Adipose tissue (tissue), 3 donors: ENCODE results near the gene COQ10A. TPM values are rescaled to one million over a fixed set of nuclear protein-coding genes. Genes with fewer than 3 reads are reported as not detected.

ENCODE experiments used
- H3K27ac ChIP-seq: one replicate; pipeline ENCODE4 v1.5.1; 2013; ENCODE audit warnings: low read depth, low read length
- WGBS, 3 donors: extraction: QIAGEN DNeasy Blood & Tissue Kit; methylation state at CpG; one replicate each; pipeline ENCODE4 v1.1.7; 2013; 5-methylcytosine and 5-hydroxymethylcytosine counted together
- polyA plus RNA-seq, 3 donors: library from polyadenylated mRNA; stranded (reverse); fragments of 200-250 nt; gene quantifications; one replicate each; pipeline ENCODE4 v1.2.3, GENCODE V29; 2013
- donor health status: healthy with polysubstance abuse.
- donor health status: Bipolar disorder and iron deficiency.
- donor health status: healthy.

The COQ10A gene
- polyA plus RNA-seq, 3 donors, result 8.5 to 11.6 (median 11.1) TPM

GRCh38 chr12:56300644-56301464, 34.1 kb downstream of the COQ10A start:
- 33 to 46% (median 34%) methylated on average over 21 of the region's 21 CpGs for WGBS, 3 donors
- peak overlapping the region; percentile 71 for H3K27ac ChIP-seq

- H3K27ac ChIP-seq, result no peak overlapping the region
- WGBS, 3 donors, result 93 to 94% (median 94%) methylated on average over 3 of the region's 3 CpGs
Measured at GRCh38 chr12:56304276-56304675, 37.5 kb downstream of the COQ10A start.

DNA sequence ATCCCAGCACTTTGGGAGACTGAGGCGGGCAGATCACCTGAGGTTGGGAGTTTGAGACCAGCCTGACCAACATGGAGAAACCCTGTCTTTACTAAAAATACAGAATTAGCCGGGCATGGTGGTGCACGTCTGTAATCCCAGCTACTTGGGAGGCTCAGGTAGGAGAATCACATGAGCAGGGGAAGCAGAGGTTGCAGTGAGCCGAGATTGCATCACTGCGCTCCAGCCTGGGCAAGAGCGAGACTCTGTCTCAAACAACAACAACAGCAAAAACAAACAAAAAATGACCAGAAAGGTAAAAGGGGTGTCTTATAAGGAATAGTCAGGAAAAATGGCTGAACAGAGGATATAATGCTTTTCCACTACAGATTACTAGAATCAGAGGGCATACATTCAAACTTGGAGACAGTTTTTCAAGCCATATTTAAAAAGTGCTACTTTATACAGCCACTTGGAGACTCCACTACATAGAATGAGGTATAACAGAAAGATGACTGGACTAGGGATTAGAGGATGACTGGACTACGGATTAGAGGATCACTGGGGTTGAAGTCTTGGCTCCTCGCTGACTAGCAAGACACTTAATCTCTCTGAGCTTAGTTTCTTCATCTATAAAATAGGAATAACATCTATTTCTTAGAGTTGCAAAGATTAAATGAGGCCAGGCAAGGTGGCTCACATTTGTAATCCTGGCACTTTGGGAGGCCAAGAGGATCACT, 38.3 kb downstream of the COQ10A start:
- WGBS, 3 donors, result 88 to 92% (median 89%) methylated on average over 8 of the region's 8 CpGs
- H3K27ac ChIP-seq, result no peak overlapping the region

- no peak overlapping the region for H3K27ac ChIP-seq
- 93 to 96% (median 95%) methylated on average over 7 of the region's 7 CpGs for WGBS, 3 donors
Measured at GRCh38 chr12:56307221-56307965, 40.7 kb downstream of the COQ10A start.

DNA sequence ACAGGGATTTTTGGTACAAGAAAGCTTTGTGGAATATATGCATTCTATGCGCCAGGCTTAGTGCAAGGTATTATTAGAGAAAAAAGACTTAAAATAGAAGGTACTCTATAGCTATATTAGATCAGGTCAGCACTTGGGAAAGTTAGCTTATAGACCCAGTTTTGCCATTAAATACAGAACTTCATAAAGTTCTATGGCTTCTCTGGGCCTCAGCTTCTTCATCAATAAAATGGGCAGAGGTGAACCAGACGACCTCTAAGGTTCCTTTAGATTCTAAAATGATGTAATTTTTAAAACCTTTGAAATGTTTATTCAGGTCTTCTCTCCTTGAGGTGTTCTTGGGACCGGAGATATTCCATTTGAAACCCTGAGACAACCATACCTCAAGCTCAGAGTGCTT, 42.0 kb downstream of the COQ10A start:
- no peak overlapping the region for H3K27ac ChIP-seq
- 89 to 94% (median 93%) methylated on average over 3 of the region's 3 CpGs for WGBS, 3 donors

GRCh38 chr12:56311003-56311402, 44.3 kb downstream of the COQ10A start:
- 92 to 96% (median 95%) methylated on average over 12 of the region's 12 CpGs for WGBS, 3 donors
- no peak overlapping the region for H3K27ac ChIP-seq

DNA sequence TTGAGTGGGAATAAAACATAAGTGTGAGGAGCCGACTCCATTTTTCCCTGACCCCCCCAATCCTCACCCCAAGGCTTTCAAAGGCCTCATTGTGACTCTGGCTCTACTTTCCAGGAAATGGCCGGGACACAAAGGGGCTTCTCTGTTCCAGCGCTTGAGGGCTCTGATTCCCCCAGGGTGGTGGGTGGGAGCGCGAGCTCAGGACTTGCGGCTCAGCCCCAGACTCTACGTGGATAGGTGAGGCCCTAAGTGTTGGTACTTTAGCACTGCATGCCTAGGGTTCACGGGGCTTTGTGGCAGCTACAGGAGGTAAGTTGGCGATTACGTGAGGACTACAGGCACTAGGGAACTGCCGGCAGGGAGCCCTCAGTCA, 48.5 kb downstream of the COQ10A start:
- 0 to 3% (median 1%) methylated on average over 11 of the region's 11 CpGs for WGBS, 3 donors
- no peak overlapping the region for H3K27ac ChIP-seq

- WGBS, 3 donors, result 0 to 1% (median 0%) methylated on average over 62 of the region's 62 CpGs
- no peak within 1 kb of the TSS for H3K27ac ChIP-seq
Measured at GRCh38 chr12:56315622-56316473, 49.1 kb downstream of the COQ10A start, which contains the start of gene CNPY2. Gene CNPY2, minus strand, starts transcription at chr12:56315988. Its CDS starts 771 bp downstream, at chr12:56315217.

DNA sequence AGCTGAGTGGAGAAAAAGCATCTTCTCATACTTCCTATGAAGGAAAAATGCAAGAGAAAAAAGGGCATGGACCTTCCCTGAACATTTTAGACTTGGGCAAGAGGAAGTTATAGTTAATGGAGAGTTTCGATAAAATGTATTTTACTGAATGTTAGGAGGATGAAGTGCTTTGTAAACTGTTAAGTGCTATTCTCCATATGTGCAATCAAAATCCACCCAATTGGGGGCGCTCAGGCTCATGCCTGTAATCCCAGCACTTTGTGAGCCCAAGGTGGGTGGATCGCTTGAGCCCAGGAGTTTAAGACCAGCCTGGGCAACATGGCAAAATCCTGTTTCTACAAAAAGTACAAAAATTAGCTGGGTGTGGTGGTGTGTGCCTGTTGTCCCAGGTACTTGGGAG, 50.9 kb downstream of the COQ10A start:
- no peak overlapping the region for H3K27ac ChIP-seq
- 94 to 99% (median 95%) methylated on average over 3 of the region's 3 CpGs for WGBS, 3 donors

Other genes starting within 250 kb of the COQ10A start
- 1 to 10 TPM; 1.5 to 4.9 (median 4.8) TPM for gene IKZF4, start 245.9 kb upstream of the COQ10A start, polyA plus RNA-seq
- gene RPS26, start 225.0 kb upstream of the COQ10A start, polyA plus RNA-seq, result 1,000 to 10,000 TPM; 1,111 to 1,459 (median 1,152) TPM
- gene ERBB3, start 186.8 kb upstream of the COQ10A start, polyA plus RNA-seq, result 10 to 100 TPM in 1 of 3 donors, 1 to 10 TPM in 2; 2.0 to 28.8 (median 4.5) TPM
- 100 to 1,000 TPM in 1 of 3 donors, 10 to 100 TPM in 2; 75.9 to 138 (median 83.2) TPM for gene PA2G4, start 162.4 kb upstream of the COQ10A start, polyA plus RNA-seq
- gene RPL41, start 150.3 kb upstream of the COQ10A start, polyA plus RNA-seq, result 1,000 to 10,000 TPM; 6,348 to 7,135 (median 6,380) TPM
- 1 to 10 TPM; 1.6 to 2.4 (median 1.9) TPM for gene ZC3H10, start 148.7 kb upstream of the COQ10A start, polyA plus RNA-seq
- gene ESYT1, start 138.7 kb upstream of the COQ10A start, polyA plus RNA-seq, result 100 to 1,000 TPM in 1 of 3 donors, 10 to 100 TPM in 2; 61.4 to 304 (median 94.5) TPM
- gene MYL6B, start 114.4 kb upstream of the COQ10A start, polyA plus RNA-seq, result 10 to 100 TPM; 15.5 to 88.5 (median 48.0) TPM
- gene MYL6, start 108.6 kb upstream of the COQ10A start, polyA plus RNA-seq, result 1,000 to 10,000 TPM; 1,303 to 4,064 (median 3,695) TPM
- 10 to 100 TPM; 21.4 to 53.8 (median 48.7) TPM for gene SMARCC2, start 77.5 kb upstream of the COQ10A start, polyA plus RNA-seq
- 10 to 100 TPM; 15.3 to 51.7 (median 26.7) TPM for gene RNF41, start 45.0 kb upstream of the COQ10A start, polyA plus RNA-seq
- 10 to 100 TPM; 20.9 to 22.3 (median 21.3) TPM for gene NABP2, start 42.6 kb upstream of the COQ10A start, polyA plus RNA-seq
- 100 to 1,000 TPM in 1 of 3 donors, 1 to 10 TPM in 1, under 1 TPM in 1; 0.31 to 209 (median 1.0) TPM for gene SLC39A5, start 36.9 kb upstream of the COQ10A start, polyA plus RNA-seq
- gene ANKRD52, start 8.6 kb upstream of the COQ10A start, polyA plus RNA-seq, result 1 to 10 TPM; 5.6 to 9.9 (median 9.7) TPM
- gene CS, start 33.4 kb downstream of the COQ10A start, polyA plus RNA-seq, result 100 to 1,000 TPM in 1 of 3 donors, 10 to 100 TPM in 2; 82.8 to 289 (median 83.0) TPM
- gene CNPY2, start 49.0 kb downstream of the COQ10A start, polyA plus RNA-seq, result 10 to 100 TPM; 86.3 to 99.0 (median 95.9) TPM
- 10 to 100 TPM; 16.8 to 33.7 (median 29.8) TPM for gene PAN2, start 67.1 kb downstream of the COQ10A start, polyA plus RNA-seq
- gene IL23A, start 71.9 kb downstream of the COQ10A start, polyA plus RNA-seq, result 1 to 10 TPM in 1 of 3 donors, under 1 TPM in 1, not detected in 1; 0.62 to 3.1 TPM
- 10 to 100 TPM; 32.5 to 58.4 (median 56.5) TPM for gene STAT2, start 93.2 kb downstream of the COQ10A start, polyA plus RNA-seq
- gene APOF, start 95.9 kb downstream of the COQ10A start, polyA plus RNA-seq, result under 1 TPM in 1 of 3 donors, not detected in 2; 0.03 TPM
- gene TIMELESS, start 182.5 kb downstream of the COQ10A start, polyA plus RNA-seq, result 1 to 10 TPM; 3.9 to 5.0 (median 4.7) TPM
- gene MIP, start 187.7 kb downstream of the COQ10A start, polyA plus RNA-seq, result under 1 TPM in 1 of 3 donors, not detected in 2; 0.16 TPM
- gene SPRYD4, start 201.6 kb downstream of the COQ10A start, polyA plus RNA-seq, result 1 to 10 TPM; 2.0 to 2.5 (median 2.3) TPM
- gene GLS2, start 221.2 kb downstream of the COQ10A start, polyA plus RNA-seq, result 10 to 100 TPM in 1 of 3 donors, under 1 TPM in 2; 0.34 to 61.5 (median 0.71) TPM